Mesodermal cell (in vitro differentiated cells): ENCODE data around the gene UGT1A9.

Experiments
- H3K27ac ChIP-seq: 2 replicates; pipeline ENCODE4 v1.7.0; 2013; ENCODE audit warnings: mild to moderate bottlenecking, low read depth, low read length, moderate library complexity; ENCODE audit not compliant: severe bottlenecking
- H3K36me3 ChIP-seq: 2 replicates; pipeline ENCODE4 v1.7.1; 2013; ENCODE audit warnings: mild to moderate bottlenecking, low read length, moderate library complexity; ENCODE audit not compliant: control insufficient read depth, insufficient read depth
- H3K4me1 ChIP-seq: one replicate; pipeline ENCODE4 v1.7.1; 2013; ENCODE audit warnings: mild to moderate bottlenecking, low read length; ENCODE audit not compliant: insufficient read depth, control insufficient read depth, poor library complexity, severe bottlenecking
- H3K4me3 ChIP-seq: 2 replicates; pipeline ENCODE4 v1.7.0; 2013; ENCODE audit warnings: low read length, control low read depth, mild to moderate bottlenecking; ENCODE audit not compliant: insufficient read depth, poor library complexity, severe bottlenecking; ENCODE audit errors: extremely low read depth
- H3K9me3 ChIP-seq: 2 replicates; pipeline ENCODE4 v1.7.1; 2013; ENCODE audit warnings: mild to moderate bottlenecking, low read length, moderate library complexity; ENCODE audit not compliant: control insufficient read depth
- WGBS, 2 experiments: methylation state at CpG; one replicate each; pipeline ENCODE4 v1.1.5; 2013; ENCODE audit warnings: missing lambda C conversion rate in 2 of 2; ENCODE audit not compliant: insufficient coverage in 2 of 2; 5-methylcytosine and 5-hydroxymethylcytosine counted together

Gene UGT1A9

GRCh38 chr2:233760043-233760442, 88.3 kb downstream of the UGT1A9 start, which contains the start of gene UGT1A1:
Gene UGT1A1 (plus strand): TSS chr2:233760270. CDS start chr2:233760288, 18 bp downstream.
- WGBS, 2 experiments, result 95 to 98% methylated on average over 4 of the region's 6 CpGs

GRCh38 chr2:233761040-233761769, 89.5 kb downstream of the UGT1A9 start:
- H3K9me3 ChIP-seq, result no peaks in the 10 kb centered on the region
- no peaks in the 10 kb centered on the region for H3K36me3 ChIP-seq
- H3K4me3 ChIP-seq, result no peak overlapping the region
- WGBS, 2 experiments, result 84% methylated on average over 3 of the region's 4 CpGs; no CpG with 5 or more reads in 1 of the 2 experiments
- H3K4me1 ChIP-seq, result peaks cover 3% of the 10 kb centered on the region
- H3K27ac ChIP-seq, result no peak overlapping the region

More at GRCh38 chr2:233760043-233760442, 88.3 kb downstream of the UGT1A9 start, which contains the start of gene UGT1A1:
- no peaks in the 10 kb centered on the region for H3K36me3 ChIP-seq
- H3K9me3 ChIP-seq, result peaks cover 2% of the 10 kb centered on the region
- peaks cover 3% of the 10 kb centered on the region for H3K4me1 ChIP-seq
- H3K27ac ChIP-seq, result no peak within 1 kb of the TSS
- H3K4me3 ChIP-seq, result no peak within 1 kb of the TSS

- 86% methylated on average over 5 to 7 of the region's 7 CpGs for WGBS, 2 experiments
- H3K36me3 ChIP-seq, result no peaks in the 10 kb centered on the region
- no peaks in the 10 kb centered on the region for H3K9me3 ChIP-seq
- no peak overlapping the region for H3K4me3 ChIP-seq
- H3K27ac ChIP-seq, result no peak overlapping the region
- H3K4me1 ChIP-seq, result no peaks in the 10 kb centered on the region
These were observed 92.6 kb downstream of the UGT1A9 start for GRCh38 chr2:233764264-233764663.

GRCh38 chr2:233764761-233765160, 93.1 kb downstream of the UGT1A9 start:
- 67 to 79% methylated on average over 1 to 3 of the region's 3 CpGs for WGBS, 2 experiments
- Histone ChIP-seq H3K4me3 (no peak overlapping the region), H3K27ac (no peak overlapping the region), H3K4me1 (no peaks in the 10 kb centered on the region), H3K36me3 (no peaks in the 10 kb centered on the region), H3K9me3 (no peaks in the 10 kb centered on the region)

- H3K9me3 ChIP-seq, result no peaks in the 10 kb centered on the region
- WGBS, 2 experiments, result 80 to 89% methylated on average over 1 to 2 of the region's 4 CpGs
- no peaks in the 10 kb centered on the region for H3K4me1 ChIP-seq
- H3K27ac ChIP-seq, result no peak overlapping the region
- no peaks in the 10 kb centered on the region for H3K36me3 ChIP-seq
- no peak overlapping the region for H3K4me3 ChIP-seq
These were observed 94.7 kb downstream of the UGT1A9 start for GRCh38 chr2:233766416-233766815.

GRCh38 chr2:233768076-233768475, 96.4 kb downstream of the UGT1A9 start:
- Histone ChIP-seq H3K27ac (no peak overlapping the region), H3K4me1 (no peaks in the 10 kb centered on the region), H3K9me3 (no peaks in the 10 kb centered on the region), H3K4me3 (no peak overlapping the region), H3K36me3 (no peaks in the 10 kb centered on the region)
- 66 to 73% methylated on average over 1 to 3 of the region's 4 CpGs for WGBS, 2 experiments

- Histone ChIP-seq H3K4me3 (no peak overlapping the region), H3K36me3 (no peaks in the 10 kb centered on the region), H3K27ac (no peak overlapping the region), H3K9me3 (no peaks in the 10 kb centered on the region), H3K4me1 (no peaks in the 10 kb centered on the region)
- WGBS, 2 experiments, result 89 to 94% methylated on average over 9 of the region's 9 CpGs
These were observed 97.6 kb downstream of the UGT1A9 start for GRCh38 chr2:233769260-233769659.

GRCh38 chr2:233772153-233772552, 100.5 kb downstream of the UGT1A9 start:
- Histone ChIP-seq H3K9me3 (peaks cover 4% of the 10 kb centered on the region), H3K4me1 (no peaks in the 10 kb centered on the region), H3K36me3 (no peaks in the 10 kb centered on the region), H3K4me3 (no peak overlapping the region), H3K27ac (no peak overlapping the region)
- WGBS, 2 experiments, result 89 to 95% methylated on average over 14 to 15 of the region's 16 CpGs

GRCh38 chr2:233772583-233772982, 100.9 kb downstream of the UGT1A9 start:
- H3K4me1 ChIP-seq, result no peaks in the 10 kb centered on the region
- no peaks in the 10 kb centered on the region for H3K36me3 ChIP-seq
- WGBS, 2 experiments, result 88 to 90% methylated on average over 4 to 5 of the region's 5 CpGs
- no peak overlapping the region for H3K4me3 ChIP-seq
- H3K9me3 ChIP-seq, result peaks cover 4% of the 10 kb centered on the region
- no peak overlapping the region for H3K27ac ChIP-seq

GRCh38 chr2:233773854-233774253, 102.2 kb downstream of the UGT1A9 start:
- Histone ChIP-seq H3K4me3 (no peak overlapping the region), H3K9me3 (peaks cover 4% of the 10 kb centered on the region), H3K4me1 (no peaks in the 10 kb centered on the region), H3K27ac (no peak overlapping the region), H3K36me3 (no peaks in the 10 kb centered on the region)
- WGBS, 2 experiments, result 93 to 100% methylated on average over 3 to 5 of the region's 5 CpGs

GRCh38 chr2:233775414-233775813, 103.7 kb downstream of the UGT1A9 start:
- Histone ChIP-seq H3K27ac (no peak overlapping the region), H3K9me3 (peaks cover 4% of the 10 kb centered on the region), H3K4me3 (no peak overlapping the region), H3K4me1 (no peaks in the 10 kb centered on the region), H3K36me3 (no peaks in the 10 kb centered on the region)
- 87 to 89% methylated on average over 5 to 6 of the region's 6 CpGs for WGBS, 2 experiments
